Testis (tissue), 3 donors: Measurements from ENCODE around the gene MAPK12. TPM values are rescaled to one million over a fixed set of nuclear protein-coding genes. Genes with fewer than 3 reads are reported as not detected.
A peak's percentile ranks its signal among the peaks of the same experiment; 100 is the strongest.

Experiments used
- DNase-seq: peaks from one replicate; pipeline ENCODE4 v3.0.0-alpha.2; 2019
- H3K27ac ChIP-seq, 2 donors: fragments of 200-600 bp; sonication (generic); one replicate each; pipeline ENCODE4 v1.5.1; 2019
- H3K27me3 ChIP-seq: fragments of 200-600 bp; sonication (generic); one replicate; pipeline ENCODE4 v1.5.1; 2019
- H3K36me3 ChIP-seq: fragments of 200-600 bp; sonication (generic); one replicate; pipeline ENCODE4 v1.5.1; 2017; ENCODE audit warnings: low read depth; ENCODE audit errors: missing control alignments
- H3K4me1 ChIP-seq: fragments of 200-600 bp; sonication (generic); one replicate; pipeline ENCODE4 v1.5.1; 2019
- H3K4me3 ChIP-seq, 2 donors: fragments of 200-600 bp; sonication (generic); one replicate each; pipeline ENCODE4 v1.5.1; 2017 to 2019
- H3K9me3 ChIP-seq: fragments of 200-600 bp; sonication (generic); one replicate; pipeline ENCODE4 v1.5.1; 2017
- POLR2A ChIP-seq: fragments of 450-650 bp; IDR thresholded peaks from one replicate; pipeline ENCODE4 v1.6.1; 2017; ENCODE audit warnings: antibody characterized with exemption, mild to moderate bottlenecking, moderate library complexity
- WGBS, 2 donors: methylation state at CpG; one replicate each; pipeline ENCODE4 v1.1.5; 2018; 5-methylcytosine and 5-hydroxymethylcytosine counted together
- intact Hi-C: fragments of 100-400 bp; cut with DNase I; formaldehyde crosslinking; loops from one replicate; pipeline ENCODE4 v1.15.1; 2023; ENCODE audit warnings: low total_unique reads
- polyA plus RNA-seq: library from polyadenylated mRNA; stranded (reverse); fragments of 350-450 nt; fragmentation: Illumina TruSeq; extraction: RNeasy Lipid Tissue Mini Kit (QIAGEN cat#74804); gene quantifications from one replicate; pipeline ENCODE4 v1.2.3, GENCODE V29; 2014; ENCODE audit warnings: low read depth, low replicate concordance; ENCODE audit not compliant: insufficient read depth
- total RNA-seq, 2 donors: library from RNA; depleted of rRNA; stranded (reverse); fragments of >200 nt; gene quantifications; one replicate each; pipeline ENCODE4 v1.2.3, GENCODE V29; 2016
- TF ChIP-seq, protein P1 (sequence below), 3 experiments: fragments of 450-650 bp in 2 of 3; fragments of 200-600 bp in 1 of 3; sonication (generic) in 1 of 3; IDR thresholded peaks; one replicate each; pipeline ENCODE4 v1.5.1; 2016 to 2019; ENCODE audit warnings: antibody characterized with exemption in 3 of 3, mild to moderate bottlenecking in 2 of 3, moderate library complexity in 1 of 3

MAPK12 gene
- total and polyA plus RNA-seq, 3 donors from 2014 or later = 9.1 to 25.1 (median 22.3) TPM

DNA sequence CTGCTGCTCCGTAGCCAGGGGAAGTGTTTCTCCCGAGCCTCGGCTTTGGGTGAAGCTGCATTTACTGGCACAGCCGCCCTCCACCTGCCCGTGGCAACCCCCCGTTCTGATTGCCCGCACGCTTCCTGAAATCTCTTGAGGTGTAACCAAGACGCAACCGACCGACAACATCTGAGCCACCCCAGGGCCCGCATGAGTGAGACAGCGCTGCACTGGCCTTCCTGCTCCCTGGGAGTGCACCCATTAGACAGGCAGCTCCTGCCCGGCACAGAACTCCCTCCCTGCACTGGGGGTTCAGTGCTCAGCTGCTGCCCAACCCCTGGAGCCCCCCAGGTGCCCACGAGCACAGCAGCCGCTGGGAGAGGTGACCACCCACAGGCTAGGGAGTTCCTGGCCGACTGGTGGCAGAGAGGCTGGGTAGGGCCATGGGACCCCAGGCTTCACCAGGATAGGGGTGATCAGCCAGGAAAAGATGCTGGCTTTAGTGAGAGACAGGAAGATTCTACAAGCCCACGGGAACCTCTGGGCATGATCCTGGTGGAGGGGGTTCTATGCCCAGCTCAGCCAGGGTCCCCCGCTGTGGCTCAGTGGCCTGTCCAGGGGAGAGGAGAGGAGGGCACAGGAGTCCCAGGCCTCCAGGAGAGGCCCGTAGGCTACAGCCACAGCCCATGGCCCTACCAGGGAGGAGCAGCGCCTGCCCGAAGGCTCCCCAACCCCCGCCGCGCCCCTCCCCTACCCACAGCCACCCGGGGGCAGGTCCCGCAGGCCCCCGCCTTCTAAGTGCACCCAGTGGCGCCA is 31.4 kb upstream of the MAPK12 start:
- H3K4me1 ChIP-seq = peaks cover 47% of the 10 kb centered on the region

DNA sequence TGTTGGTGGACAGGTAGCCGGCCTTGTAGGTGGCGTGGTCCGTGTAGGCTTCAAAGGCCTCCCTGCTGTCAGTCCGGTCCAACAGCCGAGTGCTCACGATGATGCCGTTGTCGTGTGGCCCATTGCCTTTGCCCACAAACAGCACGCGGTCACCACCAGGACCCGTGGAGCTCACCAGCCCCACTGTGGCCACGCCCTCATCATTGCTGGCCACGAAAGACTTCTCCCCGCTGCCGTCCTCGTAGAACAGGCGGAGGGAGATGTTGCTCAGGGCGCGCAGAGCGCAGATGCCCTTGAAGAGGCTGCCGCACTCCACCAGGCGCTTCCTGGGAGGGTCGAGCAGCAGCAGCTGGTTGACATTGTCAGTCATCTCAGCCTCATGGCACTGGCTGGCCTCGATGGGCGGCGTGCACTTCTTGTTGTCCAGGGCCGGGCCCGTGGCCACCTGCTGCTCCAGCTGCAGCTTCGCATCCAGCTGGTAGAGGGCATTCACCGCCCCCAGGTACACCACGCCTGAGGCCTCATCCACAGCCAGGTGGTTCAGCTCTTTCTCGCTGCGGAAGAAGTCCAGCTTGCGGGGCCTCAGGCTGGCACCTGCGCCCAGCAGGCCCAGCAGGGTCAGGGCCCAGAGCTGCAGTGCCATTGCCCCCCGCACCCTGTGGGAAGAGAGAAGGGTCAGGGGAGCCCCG is 28.6 kb upstream of the MAPK12 start:
- TF ChIP-seq POLR2A = no peak
- TF ChIP-seq, protein P1, sequence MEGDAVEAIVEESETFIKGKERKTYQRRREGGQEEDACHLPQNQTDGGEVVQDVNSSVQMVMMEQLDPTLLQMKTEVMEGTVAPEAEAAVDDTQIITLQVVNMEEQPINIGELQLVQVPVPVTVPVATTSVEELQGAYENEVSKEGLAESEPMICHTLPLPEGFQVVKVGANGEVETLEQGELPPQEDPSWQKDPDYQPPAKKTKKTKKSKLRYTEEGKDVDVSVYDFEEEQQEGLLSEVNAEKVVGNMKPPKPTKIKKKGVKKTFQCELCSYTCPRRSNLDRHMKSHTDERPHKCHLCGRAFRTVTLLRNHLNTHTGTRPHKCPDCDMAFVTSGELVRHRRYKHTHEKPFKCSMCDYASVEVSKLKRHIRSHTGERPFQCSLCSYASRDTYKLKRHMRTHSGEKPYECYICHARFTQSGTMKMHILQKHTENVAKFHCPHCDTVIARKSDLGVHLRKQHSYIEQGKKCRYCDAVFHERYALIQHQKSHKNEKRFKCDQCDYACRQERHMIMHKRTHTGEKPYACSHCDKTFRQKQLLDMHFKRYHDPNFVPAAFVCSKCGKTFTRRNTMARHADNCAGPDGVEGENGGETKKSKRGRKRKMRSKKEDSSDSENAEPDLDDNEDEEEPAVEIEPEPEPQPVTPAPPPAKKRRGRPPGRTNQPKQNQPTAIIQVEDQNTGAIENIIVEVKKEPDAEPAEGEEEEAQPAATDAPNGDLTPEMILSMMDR (IDR thresholded peaks at IDR 0.05) = no peak
- no peak overlapping the region for H3K27ac ChIP-seq
- intact Hi-C loops = no loop called here
- no peak overlapping the region for H3K4me3 ChIP-seq
- H3K27me3 ChIP-seq = no peaks in the 10 kb centered on the region
- H3K9me3 ChIP-seq = no peaks in the 10 kb centered on the region
- no peak for DNase-seq
- WGBS, 2 donors = 93 to 97% methylated on average over 10 to 37 of the region's 37 CpGs
- peaks cover 28% of the 10 kb centered on the region for H3K4me1 ChIP-seq
- H3K36me3 ChIP-seq = no peaks in the 10 kb centered on the region

More for the DNA sequence above, 31.4 kb upstream of the MAPK12 start:
- Histone ChIP-seq H3K36me3 (no peaks in the 10 kb centered on the region), H3K27ac (peak overlapping the region; percentile 59 to 72), H3K9me3 (no peaks in the 10 kb centered on the region), H3K4me3 (no peak overlapping the region), H3K27me3 (no peaks in the 10 kb centered on the region)
- DNase-seq = no peak
- TF ChIP-seq, protein P1 (IDR thresholded peaks at IDR 0.05) = no peak
- no peak for TF ChIP-seq POLR2A
- intact Hi-C loops = no loop called here
- WGBS, 2 donors = 58 to 72% methylated on average over 7 to 29 of the region's 29 CpGs

DNA sequence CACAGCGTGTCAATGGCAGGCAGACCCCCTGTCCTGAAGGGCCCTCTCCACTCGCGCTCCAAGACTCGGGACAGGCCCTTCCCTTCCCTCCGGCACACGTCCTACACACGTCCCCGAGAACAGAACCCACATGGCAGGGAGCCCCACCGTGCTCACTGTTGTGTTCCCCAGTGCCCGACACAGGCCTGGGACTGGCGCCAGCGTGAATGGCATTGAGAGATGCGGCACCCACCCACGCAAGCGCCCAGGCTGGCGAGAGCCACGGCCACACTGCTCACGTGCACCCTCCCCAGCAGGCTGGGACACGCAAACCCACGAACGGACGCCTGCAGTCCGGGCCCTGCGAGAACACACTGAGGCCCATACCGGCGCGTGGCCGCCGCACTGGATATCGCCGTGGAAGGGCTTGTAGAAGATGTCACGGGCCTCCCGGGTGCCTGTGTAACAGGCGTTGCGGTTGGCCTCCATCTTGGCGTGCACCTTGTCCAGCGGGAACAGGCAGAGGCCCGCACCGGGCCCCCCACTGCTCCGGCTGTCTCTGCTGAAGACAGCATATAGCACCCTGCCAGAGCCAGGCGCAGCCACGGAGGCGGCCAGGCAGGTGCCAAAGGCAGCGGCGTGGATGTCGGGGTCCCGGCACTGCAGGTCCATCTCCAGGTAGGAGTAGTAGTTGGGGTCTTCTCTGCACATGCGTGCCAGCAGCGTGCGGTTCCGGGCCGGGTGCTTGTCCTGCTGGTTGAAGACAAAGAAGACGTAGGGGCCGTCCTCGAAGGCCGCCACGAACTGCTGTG is 27.9 kb upstream of the MAPK12 start:
- no peak overlapping the region for H3K4me3 ChIP-seq
- H3K9me3 ChIP-seq = no peaks in the 10 kb centered on the region
- intact Hi-C loops = no loop called here
- H3K36me3 ChIP-seq = no peaks in the 10 kb centered on the region
- TF ChIP-seq, protein P1 (IDR thresholded peaks at IDR 0.05) = no peak
- TF ChIP-seq POLR2A = no peak
- WGBS, 2 donors = 94 to 98% methylated on average over 16 to 57 of the region's 57 CpGs
- H3K27me3 ChIP-seq = no peaks in the 10 kb centered on the region
- DNase-seq = no peak
- no peak overlapping the region for H3K27ac ChIP-seq
- peaks cover 20% of the 10 kb centered on the region for H3K4me1 ChIP-seq

DNA sequence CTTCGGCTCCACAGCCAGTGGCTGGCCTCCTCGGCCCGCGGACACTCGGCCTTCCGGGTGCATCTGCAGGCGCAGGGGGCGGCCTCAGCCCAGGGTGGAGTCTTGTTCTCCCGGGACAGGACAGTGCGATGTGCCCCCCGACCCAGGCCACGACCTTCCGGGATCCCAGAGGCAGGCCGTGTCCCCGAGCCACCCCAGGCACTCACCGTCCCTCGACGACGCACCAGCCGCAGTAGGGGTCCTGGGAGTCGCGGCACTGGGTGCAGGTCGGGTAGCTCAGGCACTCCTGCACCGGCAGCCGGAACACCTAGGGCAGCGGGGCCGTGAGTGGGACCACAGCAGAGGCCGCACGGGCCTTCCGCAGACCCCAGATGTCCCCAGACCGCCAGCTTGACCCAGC is 26.2 kb upstream of the MAPK12 start:
- H3K27ac ChIP-seq = no peak overlapping the region
- H3K27me3 ChIP-seq = no peaks in the 10 kb centered on the region
- no peaks in the 10 kb centered on the region for H3K9me3 ChIP-seq
- H3K4me3 ChIP-seq = no peak overlapping the region
- intact Hi-C loops = no loop called here
- H3K36me3 ChIP-seq = no peaks in the 10 kb centered on the region
- no peak for TF ChIP-seq POLR2A
- TF ChIP-seq, protein P1 (IDR thresholded peaks at IDR 0.05) = no peak
- WGBS, 2 donors = 95% methylated on average over 31 of the region's 31 CpGs; no CpG with 5 or more reads in 1 of the 2 donors
- H3K4me1 ChIP-seq = peaks cover 4% of the 10 kb centered on the region
- no peak for DNase-seq
